HG03280 (cell line): Measurements from ENCODE around the gene NDUFA1.
A peak's percentile ranks its signal among the peaks of the same experiment; 100 is the strongest.
"Not testable (repeated sequence)": the region's sequence is repeated elsewhere in the genome, so short reads cannot be mapped to it uniquely, and the experiment has no call there.

ENCODE experiments used
- ATAC-seq: cut with Tn5 transposase; IDR thresholded peaks from one replicate; pipeline ENCODE4 v1.9.1; 2021; ENCODE audit warnings: mild to moderate bottlenecking, moderate library complexity; ENCODE audit not compliant: unreplicated experiment

NDUFA1 gene

DNA sequence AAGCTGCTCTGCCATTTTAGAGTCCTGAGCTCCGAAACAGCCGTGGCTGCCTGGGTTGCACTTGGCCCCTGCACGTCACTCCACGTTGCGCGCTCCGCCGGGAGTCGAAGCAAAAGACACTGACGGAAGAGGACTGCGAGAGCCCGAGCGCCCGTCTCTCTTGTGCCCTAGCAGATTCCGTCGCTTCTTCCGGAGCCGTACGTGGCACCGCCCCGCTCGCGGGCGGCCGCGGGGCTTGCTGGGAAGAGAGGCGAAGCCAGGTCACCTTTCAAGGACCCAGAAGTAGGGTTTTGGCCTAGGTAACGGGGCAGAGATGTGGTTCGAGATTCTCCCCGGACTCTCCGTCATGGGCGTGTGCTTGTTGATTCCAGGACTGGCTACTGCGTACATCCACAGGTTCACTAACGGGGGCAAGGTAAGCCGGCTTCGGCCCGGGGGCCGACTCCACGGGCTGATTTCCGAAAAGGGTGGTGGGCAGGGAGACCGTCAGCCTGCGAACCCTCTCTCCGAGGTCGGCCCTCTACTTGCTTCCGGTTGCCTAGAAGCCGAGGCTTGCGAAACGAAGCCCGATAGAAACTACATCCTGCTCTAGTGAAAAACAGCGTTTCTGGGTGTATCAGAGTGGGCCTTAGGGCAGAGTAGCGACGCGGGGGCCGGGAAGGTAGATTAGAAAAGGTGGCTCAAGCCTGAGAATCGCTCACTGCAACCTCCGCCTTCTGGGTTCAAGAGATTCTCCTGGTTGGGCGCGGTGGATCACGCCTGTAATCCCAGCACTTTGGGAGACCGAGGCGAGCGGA, at the start of gene NDUFA1, which contains the start of gene RNF113A:
Gene NDUFA1 (plus strand): TSS at position 234 of the 797 bp plus-strand sequence. CDS start 80 bp downstream, at position 314.
Gene RNF113A (minus strand): TSS at position 135 of the 797 bp plus-strand sequence. CDS start 120 bp downstream, at position 15.
- ATAC-seq: peak; percentile 93

DNA sequence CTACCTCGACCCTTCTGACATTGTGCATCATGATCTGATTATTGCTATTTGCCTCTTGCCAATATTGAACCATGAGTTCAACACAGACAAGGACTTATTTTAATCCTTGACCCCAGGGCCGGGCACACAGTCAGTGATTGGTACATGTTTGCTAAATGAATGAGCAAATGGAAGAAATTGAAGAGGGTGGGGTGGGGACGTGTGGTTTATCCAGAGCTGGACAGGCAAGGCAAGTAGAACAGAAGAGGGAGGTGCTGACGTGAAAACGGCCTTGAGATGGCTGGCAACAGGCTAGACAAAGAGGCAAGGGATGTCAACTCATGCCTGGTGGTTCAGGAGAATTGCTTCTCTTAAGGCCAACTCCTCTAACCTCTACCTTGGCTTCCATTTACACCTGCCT, 47.4 kb upstream of the NDUFA1 start:
- not testable (repeated sequence) for ATAC-seq

DNA sequence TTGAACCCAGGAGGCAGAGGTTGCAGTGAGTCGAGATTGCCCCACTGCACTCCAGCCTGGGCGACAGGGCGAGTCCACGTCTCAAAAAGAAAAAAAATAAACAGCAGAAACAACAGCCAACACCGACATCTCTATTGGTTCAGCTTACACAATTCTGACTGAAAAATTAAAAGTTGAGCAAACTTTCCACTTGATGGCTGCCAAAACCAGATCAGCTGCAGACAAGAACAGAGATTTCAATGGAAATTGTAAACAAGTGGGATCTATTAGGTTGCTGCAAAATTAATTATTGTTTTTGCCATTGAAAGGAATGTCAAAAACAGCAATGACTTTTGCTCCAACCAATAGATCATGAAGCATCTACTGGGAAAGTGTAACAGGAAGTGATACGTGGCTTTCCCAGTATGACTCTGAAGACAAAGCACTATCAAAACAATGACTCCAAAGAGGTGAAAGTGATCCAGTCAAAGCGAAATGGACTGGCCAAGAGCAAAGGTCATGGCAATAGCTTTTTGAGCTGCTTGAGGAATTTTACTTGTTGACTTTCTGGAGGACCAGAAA, 45.2 kb upstream of the NDUFA1 start:
- ATAC-seq: no peak

DNA sequence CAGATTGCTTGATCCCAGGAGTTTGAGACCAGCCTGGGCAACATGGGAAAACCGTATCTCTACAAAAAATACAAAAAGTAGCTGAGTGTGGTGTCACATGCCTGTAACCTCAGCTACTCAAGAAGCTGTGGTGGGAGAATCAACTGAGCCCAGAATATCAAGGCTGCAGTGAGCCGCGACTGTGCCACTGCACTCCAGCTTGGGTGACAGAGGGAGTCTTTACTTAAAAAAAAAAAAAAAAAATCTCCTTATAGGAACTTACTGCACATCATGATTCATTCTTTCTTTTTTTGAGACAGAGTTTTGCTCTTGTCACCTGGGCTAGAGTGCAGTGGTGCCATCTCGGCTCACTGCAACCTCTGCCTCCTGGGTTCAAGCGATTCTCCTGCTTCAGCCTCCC, 43.2 kb upstream of the NDUFA1 start:
- no peak for ATAC-seq

DNA sequence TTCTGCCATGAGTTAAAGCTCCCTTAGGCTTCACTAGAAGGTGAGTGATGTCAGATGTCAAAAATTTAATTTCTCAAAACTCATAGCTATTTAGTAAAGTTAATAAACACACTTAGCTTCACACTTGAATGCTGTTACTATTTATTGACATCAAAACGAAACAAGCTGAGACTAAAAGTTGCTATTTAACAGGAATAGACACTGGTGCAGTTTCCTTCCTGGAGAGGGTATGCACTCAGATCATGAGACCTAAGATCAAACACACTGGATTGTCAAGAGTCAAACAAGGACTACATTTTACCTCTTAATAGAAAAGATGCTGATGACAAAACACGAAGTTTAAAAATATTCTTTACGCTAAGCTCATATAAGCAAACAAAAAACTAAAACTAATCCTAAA, 37.7 kb upstream of the NDUFA1 start:
- ATAC-seq: no peak

DNA sequence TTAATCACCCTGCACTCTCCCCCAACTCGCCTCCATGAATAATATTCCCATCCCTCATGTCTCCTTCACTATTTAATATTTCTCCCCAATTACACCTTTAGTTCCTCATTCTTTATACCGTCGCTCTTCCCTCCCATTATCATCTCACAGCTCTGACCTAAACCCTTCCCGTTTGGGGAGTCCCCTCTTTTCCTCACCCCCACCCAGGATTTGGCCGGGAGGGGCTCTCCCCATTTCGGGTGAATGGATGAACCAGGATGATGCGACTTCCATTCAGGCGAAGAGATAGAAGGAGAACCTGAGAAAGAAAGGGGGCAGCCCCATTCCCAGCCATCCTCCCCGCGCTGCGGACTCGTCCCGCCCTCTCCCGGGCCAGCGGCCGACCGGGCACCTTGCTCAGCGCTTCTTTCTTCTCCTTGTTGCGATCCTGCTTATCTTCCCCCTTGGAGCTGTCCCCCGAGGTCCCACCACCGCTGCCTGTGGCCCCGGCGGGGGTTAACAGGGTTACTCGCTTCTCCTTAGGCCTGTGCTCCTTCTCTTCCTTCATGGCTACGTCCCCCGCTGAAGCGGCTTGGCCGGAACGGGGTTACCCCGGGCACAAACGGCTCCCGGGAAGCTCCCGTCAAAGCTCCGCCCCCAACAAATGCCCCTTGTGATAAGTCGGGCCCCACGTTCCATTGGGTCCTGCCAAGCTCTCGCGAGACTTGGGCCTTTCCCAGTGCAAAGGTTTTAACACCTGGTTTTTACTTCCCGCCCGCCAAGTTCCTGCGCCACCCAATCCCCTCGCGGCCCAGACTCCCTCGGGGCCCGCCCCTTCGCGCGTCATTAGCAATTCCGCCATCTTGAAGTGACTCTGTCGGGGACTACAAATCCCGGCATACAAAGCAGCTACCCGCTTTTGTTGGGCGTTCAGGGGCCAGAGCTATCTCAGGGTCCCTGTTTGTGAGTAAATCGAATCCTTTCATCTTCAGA, 19.0 kb upstream of the NDUFA1 start, which contains the start of gene UPF3B:
Gene UPF3B (minus strand): TSS at position 582 of the 972 bp plus-strand sequence. CDS start 35 bp downstream, at position 547.
- ATAC-seq: peak; percentile 99

DNA sequence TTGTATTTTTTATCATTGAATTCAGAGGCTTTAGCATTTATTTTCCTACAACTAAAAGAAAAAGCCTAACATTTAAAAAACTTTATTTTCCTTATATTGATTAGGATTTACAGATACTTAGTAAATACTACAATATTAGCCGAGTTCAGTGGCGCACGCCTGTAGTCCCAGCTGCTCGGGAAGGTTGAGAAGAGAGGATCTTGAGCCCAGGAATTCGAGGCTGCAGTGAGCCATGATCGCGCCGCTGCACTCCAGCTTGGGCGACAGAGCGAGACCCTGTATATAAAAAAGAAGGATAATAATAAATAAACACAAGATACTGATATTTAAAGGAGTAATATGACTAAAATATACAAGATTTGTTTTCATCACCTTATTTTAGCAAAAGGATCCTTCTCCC, 18.2 kb upstream of the NDUFA1 start:
- no peak for ATAC-seq

DNA sequence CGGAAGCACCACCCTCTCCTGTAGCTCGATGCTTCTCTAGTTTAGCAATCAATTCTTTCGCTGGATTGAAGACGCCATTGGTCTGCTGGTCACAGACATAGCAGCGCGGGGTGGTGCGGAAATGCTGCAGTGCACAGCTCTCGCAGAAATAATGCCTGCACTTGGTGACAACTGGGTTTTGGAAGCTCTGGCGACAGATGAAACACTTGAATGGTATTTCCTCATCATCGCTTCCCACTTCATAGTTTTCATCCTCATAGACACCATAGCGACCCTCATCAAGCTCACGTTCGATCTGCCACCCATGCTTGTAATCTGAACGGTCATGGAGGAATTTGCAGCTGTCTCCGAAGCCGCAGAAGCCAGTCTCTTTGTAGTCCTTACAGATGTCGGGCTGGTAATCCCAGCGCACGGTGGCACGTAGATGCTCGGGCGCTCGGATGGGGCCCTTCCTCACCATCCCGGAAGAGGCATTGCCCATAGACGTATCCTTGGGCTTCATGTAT, 953 bp upstream of the NDUFA1 start:
- ATAC-seq: no peak

DNA sequence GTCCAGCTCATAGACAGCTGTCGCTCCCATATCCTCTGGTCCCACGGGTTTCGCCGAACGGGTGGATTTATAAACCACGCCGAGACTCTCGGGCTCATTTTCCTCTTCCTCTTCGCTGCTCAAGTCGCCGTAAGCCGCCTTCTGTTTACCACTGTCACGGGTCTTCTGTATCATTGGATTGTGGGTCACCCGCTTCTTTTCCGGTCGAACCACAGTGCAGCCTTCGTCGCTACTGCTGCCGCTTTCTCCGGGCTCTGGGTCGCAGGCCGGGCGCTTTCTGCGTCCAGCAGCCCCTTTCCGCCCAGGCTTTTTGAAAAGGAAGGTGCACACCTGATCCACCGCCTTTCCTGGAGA, 410 bp upstream of the NDUFA1 start:
- peak; percentile 41 for ATAC-seq

DNA sequence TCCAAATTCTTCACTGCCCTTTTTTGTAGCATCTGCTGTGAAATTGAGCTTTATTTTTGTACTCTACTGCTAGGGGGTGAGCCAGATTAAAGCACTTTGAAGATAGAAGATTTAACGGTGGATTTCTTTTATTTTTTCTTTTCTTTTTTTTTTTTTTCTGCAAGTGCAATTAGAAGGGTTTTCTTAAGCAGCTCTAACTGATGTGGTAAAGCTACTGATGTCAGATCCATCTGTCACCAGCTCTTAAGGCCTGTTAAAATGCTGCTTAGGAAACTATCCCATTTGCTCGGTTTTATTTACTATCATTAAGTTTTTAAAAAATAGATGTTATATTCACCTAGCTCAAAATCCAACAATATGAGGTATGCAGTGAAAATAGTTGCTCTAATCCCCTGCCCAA, 7.1 kb downstream of the NDUFA1 start:
- no peak for ATAC-seq

DNA sequence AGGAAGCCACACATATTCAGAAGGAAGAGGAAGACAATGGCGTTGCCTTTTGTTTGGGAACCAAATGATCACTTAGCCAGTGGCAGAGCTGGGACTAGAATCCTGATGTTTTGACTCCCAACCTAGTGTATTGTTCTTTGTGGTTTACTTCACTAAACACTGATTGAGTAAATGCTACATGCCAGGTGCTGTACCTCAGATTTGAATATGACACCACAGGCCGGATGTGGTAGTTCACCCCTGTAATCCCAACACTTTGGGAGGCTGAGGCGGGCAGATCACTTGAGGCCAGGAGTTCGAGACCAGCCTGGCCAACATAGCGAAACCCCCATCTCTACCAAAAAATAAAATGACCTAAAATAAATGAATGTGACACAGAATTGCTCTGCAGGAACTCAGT, 8.4 kb downstream of the NDUFA1 start:
- peak; percentile 70 for ATAC-seq

DNA sequence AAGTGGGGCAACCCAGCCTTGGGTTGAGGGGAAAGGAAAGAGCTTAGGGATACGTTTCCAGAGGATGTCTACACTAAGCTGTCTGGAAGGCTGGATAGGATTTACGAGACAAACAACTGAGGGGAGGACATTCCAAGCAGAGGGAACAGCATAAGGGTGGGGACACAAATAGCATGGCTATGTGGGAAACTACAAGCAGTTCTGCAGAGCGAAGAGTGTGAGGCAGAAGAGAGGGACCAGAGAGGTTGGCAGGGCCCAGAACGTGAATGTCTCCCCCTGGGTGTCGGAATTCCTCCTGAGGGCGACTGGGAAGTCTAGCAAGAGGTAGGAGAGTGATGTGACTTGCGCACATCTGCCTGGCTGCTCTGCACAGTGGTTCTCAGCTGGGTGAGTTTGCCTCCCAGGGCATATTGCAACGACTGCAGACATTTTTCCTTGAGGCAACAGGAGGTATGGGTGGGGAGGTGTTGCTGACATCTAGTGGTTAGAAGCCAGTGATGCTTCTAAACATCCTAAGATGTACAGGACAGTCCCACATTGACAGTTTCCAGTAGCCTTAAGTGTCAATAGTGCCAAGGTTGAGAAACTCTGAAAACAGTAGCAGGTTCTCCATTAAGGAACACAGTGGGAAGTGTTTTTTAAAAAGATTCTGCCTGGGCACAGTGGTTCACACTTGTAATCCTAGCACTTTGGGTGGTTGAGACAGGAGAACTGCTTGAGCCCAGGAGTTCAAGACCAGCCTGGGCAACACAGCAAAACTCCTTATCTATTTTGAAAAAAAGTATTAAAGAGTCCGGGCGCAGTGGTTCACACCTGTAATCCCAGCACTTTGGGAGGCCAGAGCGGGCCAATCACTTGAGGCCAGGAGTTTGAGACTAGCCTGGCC, 9.2 kb downstream of the NDUFA1 start:
- peak; percentile 88 for ATAC-seq

DNA sequence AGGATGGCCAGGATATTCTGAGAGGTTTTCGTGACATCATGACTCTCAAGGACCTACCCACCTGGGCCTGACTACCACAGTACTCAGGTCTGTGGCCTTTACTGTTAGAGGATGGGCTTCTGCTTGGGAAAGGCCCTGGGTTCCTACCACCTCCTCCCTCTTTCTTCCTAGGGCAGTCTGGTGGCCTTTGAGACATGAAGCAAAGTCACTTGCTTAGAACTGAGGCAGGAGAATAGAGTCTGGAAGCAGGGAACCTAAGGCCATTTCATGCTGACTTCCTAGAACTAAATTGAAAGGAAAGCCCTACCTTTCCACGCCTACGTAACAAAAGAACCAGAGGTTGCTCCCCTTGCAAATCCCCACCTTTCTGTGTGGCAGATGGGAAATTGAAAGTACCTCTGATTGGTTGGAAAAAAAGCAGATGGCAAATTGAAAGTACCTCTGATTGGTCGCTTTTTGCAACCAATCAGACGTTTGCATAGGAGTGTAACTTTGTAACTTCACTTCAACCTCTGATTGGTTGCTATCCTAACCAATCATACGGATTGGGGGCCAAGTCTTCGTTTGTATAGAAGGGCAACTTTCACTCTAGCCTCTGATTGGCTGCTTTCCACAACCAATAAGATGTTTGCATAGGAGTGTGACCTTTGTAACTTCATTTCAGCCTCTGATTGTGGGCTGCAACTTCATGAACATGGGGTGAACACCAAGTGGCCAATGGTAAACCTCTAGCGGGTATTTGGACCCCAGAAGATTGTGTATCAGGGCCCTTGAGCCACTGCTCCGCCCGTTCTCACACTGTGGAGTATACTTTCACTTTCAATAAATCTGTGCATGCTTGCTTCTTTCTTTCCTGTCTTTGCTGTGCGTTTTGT, 14.2 kb downstream of the NDUFA1 start:
- no peak for ATAC-seq

DNA sequence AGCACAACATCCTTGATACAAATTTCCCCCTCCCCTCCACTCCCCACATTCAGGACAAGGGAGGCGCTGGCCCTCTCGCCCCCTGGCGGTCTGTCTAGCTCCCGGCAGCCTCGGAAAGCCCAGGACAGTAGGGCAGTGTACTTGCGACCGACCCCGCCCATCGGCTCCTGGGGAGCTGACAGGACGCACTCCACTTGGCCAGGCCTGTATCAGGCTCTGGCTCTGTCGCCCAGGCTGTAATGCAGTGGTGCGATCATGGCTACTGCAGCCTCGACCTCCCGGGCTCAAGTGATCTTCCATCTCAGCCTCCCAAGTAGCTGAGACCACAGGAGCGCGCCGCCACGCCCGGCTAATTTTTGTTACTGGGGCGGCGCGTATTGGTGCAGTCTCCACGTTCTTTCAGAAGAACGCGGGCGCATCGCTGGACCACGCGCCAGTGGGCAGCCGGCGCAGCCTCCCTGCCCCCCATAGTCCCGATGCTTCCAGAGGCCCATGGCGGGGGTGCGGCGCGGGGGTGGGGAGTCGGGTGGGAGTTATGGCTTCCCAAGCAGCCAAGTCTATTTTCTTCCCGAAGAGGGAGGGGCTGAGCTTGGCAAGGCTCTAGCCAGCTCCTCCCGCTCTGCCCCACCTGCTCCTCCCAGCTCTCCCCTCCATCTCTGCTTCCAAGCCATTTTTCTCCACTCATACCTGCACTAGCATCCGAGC, 16.2 kb downstream of the NDUFA1 start:
- peak; percentile 74 for ATAC-seq

DNA sequence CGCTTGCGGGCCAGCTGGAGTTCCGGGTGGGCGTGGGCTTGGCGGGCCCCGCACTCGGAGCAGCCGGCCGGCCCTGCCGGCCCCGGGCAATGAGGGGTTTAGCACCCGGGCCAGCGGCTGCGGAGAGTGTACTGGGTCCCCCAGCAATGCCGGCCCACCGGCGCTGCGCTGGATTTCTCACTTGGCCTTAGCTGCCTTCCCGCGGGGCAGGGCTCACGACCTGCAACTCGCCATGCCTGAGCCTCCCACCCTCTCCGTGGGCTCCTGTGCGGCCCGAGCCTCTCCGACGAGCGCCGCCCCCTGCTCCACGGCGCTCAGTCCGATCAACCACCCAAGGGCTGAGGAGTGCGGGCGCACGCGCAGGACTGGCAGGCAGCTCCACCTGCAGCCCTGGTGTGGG, 19.0 kb downstream of the NDUFA1 start:
- ATAC-seq: not testable (repeated sequence)

DNA sequence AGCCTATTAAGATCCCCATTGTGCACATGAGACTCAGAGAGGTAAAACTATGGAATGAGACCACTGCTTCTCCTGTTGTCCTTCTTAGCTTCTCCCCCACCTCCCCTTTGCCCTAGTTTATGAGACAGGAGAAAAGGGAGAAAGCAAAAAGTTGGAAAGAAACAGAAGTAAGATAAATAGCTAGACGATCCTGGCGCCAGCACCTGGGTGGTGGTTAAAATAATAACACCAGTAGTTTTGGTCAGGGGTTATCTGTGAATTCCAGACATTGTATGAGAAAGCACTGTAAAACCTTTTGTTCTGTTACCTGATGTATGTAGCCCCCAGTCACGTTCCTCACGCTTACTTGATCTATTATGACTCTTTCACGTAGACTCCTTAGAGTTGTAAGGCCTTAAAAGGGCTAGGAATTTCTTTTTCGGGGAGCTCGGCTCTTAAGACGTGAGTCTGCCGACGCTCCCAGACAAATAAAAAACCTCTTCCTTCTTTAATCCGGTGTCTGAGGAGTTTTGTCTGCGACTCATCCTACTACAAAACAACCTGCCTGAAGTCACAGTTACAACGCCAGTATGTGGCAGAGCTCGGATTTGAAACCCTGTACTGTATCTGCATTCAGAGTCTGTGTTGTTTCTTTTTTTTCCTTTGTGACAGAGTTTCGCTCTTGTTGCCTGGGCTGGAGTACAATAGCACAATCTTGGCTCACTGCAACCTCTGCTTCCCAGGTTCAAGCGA, 20.5 kb downstream of the NDUFA1 start:
- not testable (repeated sequence) for ATAC-seq

DNA sequence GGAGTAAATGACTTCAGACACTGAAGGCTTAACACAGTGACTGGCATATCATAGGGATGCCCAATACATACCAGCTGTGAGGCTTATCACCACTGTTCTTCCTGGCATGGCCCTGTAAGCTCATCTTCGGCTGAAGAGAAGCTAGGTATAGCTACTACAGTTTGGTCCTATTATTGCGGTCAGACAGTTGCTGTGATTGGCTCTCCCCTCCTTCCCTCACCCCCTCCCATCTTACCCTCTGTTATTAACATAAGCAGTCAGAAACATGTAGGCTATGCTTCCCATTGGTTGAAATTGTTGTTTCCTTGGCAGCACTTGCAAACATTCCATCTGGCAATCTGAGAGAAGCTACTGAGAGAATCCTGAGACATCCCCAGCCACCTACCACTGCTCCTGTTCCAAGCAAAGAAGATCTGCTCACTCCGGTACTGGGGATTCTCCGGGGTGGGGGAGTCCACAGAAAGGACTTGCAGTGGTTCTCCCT, 24.3 kb downstream of the NDUFA1 start, which contains the start of gene AKAP14:
Gene AKAP14 (plus strand): TSS at position 51 of the 484 bp plus-strand sequence. CDS start 7,331 bp downstream, outside the sequence.
- ATAC-seq: no peak
